IPS-20b (cell line): ENCODE data around the gene CDON.

Experiments
- H3K27ac ChIP-seq: one replicate; pipeline ENCODE4 v1.5.1; 2013; ENCODE audit warnings: low read length
- H3K27me3 ChIP-seq: 2 replicates; pipeline ENCODE4 v1.6.1; 2013; ENCODE audit warnings: mild to moderate bottlenecking, low read length, inconsistent platforms; ENCODE audit not compliant: insufficient read depth
- H3K36me3 ChIP-seq: 2 replicates; pipeline ENCODE4 v1.6.1; 2013; ENCODE audit warnings: low read depth, mild to moderate bottlenecking, inconsistent platforms, low read length, moderate library complexity; ENCODE audit not compliant: insufficient read depth
- H3K4me1 ChIP-seq: 2 replicates; pipeline ENCODE4 v1.6.1; 2013; ENCODE audit warnings: mild to moderate bottlenecking, control low read depth, inconsistent platforms, low read length, moderate library complexity; ENCODE audit not compliant: insufficient read depth
- H3K4me3 ChIP-seq: 2 replicates; pipeline ENCODE4 v1.5.1; 2013; ENCODE audit warnings: mild to moderate bottlenecking, low read length, inconsistent platforms
- H3K9ac ChIP-seq: 2 replicates; pipeline ENCODE4 v1.6.1; 2013; ENCODE audit warnings: low read depth, mild to moderate bottlenecking, inconsistent platforms, low read length, moderate library complexity
- H3K9me3 ChIP-seq: 2 replicates; pipeline ENCODE4 v1.6.1; 2013; ENCODE audit warnings: mild to moderate bottlenecking, low read depth, low read length, inconsistent platforms; ENCODE audit not compliant: insufficient read depth

The CDON gene

GRCh38 chr11:125959931-125960330, 102.7 kb downstream of the CDON start:
- Histone ChIP-seq H3K4me1 (no peaks in the 10 kb centered on the region), H3K36me3 (peaks cover 48% of the 10 kb centered on the region)

GRCh38 chr11:125959511-125959910, 103.2 kb downstream of the CDON start:
- Histone ChIP-seq H3K9ac (no peak overlapping the region), H3K27me3 (no peaks in the 10 kb centered on the region), H3K4me1 (no peaks in the 10 kb centered on the region), H3K9me3 (peaks cover 6% of the 10 kb centered on the region; the same call in 1 of the 2 replicates), H3K4me3 (no peak overlapping the region), H3K36me3 (peaks cover 48% of the 10 kb centered on the region), H3K27ac (no peak overlapping the region)

More at GRCh38 chr11:125959931-125960330, 102.7 kb downstream of the CDON start:
- no peak overlapping the region for H3K27ac ChIP-seq
- H3K4me3 ChIP-seq, result no peak overlapping the region
- no peak overlapping the region for H3K9ac ChIP-seq
- peaks cover 6% of the 10 kb centered on the region; the same call in 1 of the 2 replicates for H3K9me3 ChIP-seq
- no peaks in the 10 kb centered on the region for H3K27me3 ChIP-seq

- no peak overlapping the region for H3K9ac ChIP-seq
- H3K27ac ChIP-seq, result no peak overlapping the region
- H3K36me3 ChIP-seq, result peaks cover 48% of the 10 kb centered on the region
- no peaks in the 10 kb centered on the region for H3K27me3 ChIP-seq
- peaks cover 6% of the 10 kb centered on the region; the same call in 1 of the 2 replicates for H3K9me3 ChIP-seq
- H3K4me1 ChIP-seq, result no peaks in the 10 kb centered on the region
- no peak overlapping the region for H3K4me3 ChIP-seq
These were observed 103.7 kb downstream of the CDON start for GRCh38 chr11:125958872-125959400.

- Histone ChIP-seq H3K27me3 (no peaks in the 10 kb centered on the region), H3K36me3 (peaks cover 48% of the 10 kb centered on the region), H3K9me3 (peaks cover 5% of the 10 kb centered on the region; the same call in 1 of the 2 replicates), H3K4me3 (no peak overlapping the region), H3K9ac (no peak overlapping the region), H3K27ac (no peak overlapping the region), H3K4me1 (no peaks in the 10 kb centered on the region)
These were observed 104.9 kb downstream of the CDON start for GRCh38 chr11:125957618-125958332.

GRCh38 chr11:125956391-125957134, 106.1 kb downstream of the CDON start:
- Histone ChIP-seq H3K27ac (no peak overlapping the region), H3K36me3 (peaks cover 39% of the 10 kb centered on the region), H3K27me3 (no peaks in the 10 kb centered on the region), H3K9me3 (no peaks in the 10 kb centered on the region), H3K9ac (no peak overlapping the region), H3K4me1 (no peaks in the 10 kb centered on the region), H3K4me3 (no peak overlapping the region)

GRCh38 chr11:125955856-125956255, 106.8 kb downstream of the CDON start:
- no peak overlapping the region for H3K4me3 ChIP-seq
- H3K4me1 ChIP-seq, result no peaks in the 10 kb centered on the region
- no peaks in the 10 kb centered on the region for H3K9me3 ChIP-seq
- no peaks in the 10 kb centered on the region for H3K27me3 ChIP-seq
- H3K36me3 ChIP-seq, result peaks cover 32% of the 10 kb centered on the region
- H3K9ac ChIP-seq, result no peak overlapping the region
- no peak overlapping the region for H3K27ac ChIP-seq

- no peaks in the 10 kb centered on the region for H3K9me3 ChIP-seq
- no peaks in the 10 kb centered on the region for H3K4me1 ChIP-seq
- H3K4me3 ChIP-seq, result no peak overlapping the region
- H3K9ac ChIP-seq, result no peak overlapping the region
- peaks cover 27% of the 10 kb centered on the region for H3K36me3 ChIP-seq
- H3K27ac ChIP-seq, result no peak overlapping the region
- H3K27me3 ChIP-seq, result no peaks in the 10 kb centered on the region
These were observed 107.6 kb downstream of the CDON start for GRCh38 chr11:125954945-125955640.

- peaks cover 20% of the 10 kb centered on the region for H3K36me3 ChIP-seq
- no peak overlapping the region for H3K9ac ChIP-seq
- H3K4me1 ChIP-seq, result no peaks in the 10 kb centered on the region
- H3K27me3 ChIP-seq, result no peaks in the 10 kb centered on the region
- H3K9me3 ChIP-seq, result no peaks in the 10 kb centered on the region
- no peak overlapping the region for H3K4me3 ChIP-seq
- H3K27ac ChIP-seq, result no peak overlapping the region
These were observed 108.3 kb downstream of the CDON start for GRCh38 chr11:125954123-125954944.

- H3K9ac ChIP-seq, result no peak overlapping the region
- H3K4me3 ChIP-seq, result no peak overlapping the region
- H3K9me3 ChIP-seq, result no peaks in the 10 kb centered on the region
- no peaks in the 10 kb centered on the region for H3K27me3 ChIP-seq
- H3K27ac ChIP-seq, result no peak overlapping the region
- H3K36me3 ChIP-seq, result peaks cover 12% of the 10 kb centered on the region; the same call in 1 of the 2 replicates
- H3K4me1 ChIP-seq, result no peaks in the 10 kb centered on the region
These were observed 109.2 kb downstream of the CDON start for GRCh38 chr11:125953401-125953935.

GRCh38 chr11:125952973-125953372, 109.7 kb downstream of the CDON start:
- no peaks in the 10 kb centered on the region for H3K4me1 ChIP-seq

More at GRCh38 chr11:125952973-125953372, 109.7 kb downstream of the CDON start:
- H3K9me3 ChIP-seq, result no peaks in the 10 kb centered on the region
- H3K27me3 ChIP-seq, result no peaks in the 10 kb centered on the region
- H3K27ac ChIP-seq, result no peak overlapping the region
- no peak overlapping the region for H3K9ac ChIP-seq
- peaks cover 12% of the 10 kb centered on the region; the same call in 1 of the 2 replicates for H3K36me3 ChIP-seq
- H3K4me3 ChIP-seq, result no peak overlapping the region
